HG03066 (cell line): ENCODE data around the gene HSP90B1.

Experiments used
- ATAC-seq: cut with Tn5 transposase; IDR thresholded peaks from one replicate; pipeline ENCODE4 v1.9.1; 2021; ENCODE audit warnings: low read depth; ENCODE audit not compliant: unreplicated experiment

The HSP90B1 gene

DNA sequence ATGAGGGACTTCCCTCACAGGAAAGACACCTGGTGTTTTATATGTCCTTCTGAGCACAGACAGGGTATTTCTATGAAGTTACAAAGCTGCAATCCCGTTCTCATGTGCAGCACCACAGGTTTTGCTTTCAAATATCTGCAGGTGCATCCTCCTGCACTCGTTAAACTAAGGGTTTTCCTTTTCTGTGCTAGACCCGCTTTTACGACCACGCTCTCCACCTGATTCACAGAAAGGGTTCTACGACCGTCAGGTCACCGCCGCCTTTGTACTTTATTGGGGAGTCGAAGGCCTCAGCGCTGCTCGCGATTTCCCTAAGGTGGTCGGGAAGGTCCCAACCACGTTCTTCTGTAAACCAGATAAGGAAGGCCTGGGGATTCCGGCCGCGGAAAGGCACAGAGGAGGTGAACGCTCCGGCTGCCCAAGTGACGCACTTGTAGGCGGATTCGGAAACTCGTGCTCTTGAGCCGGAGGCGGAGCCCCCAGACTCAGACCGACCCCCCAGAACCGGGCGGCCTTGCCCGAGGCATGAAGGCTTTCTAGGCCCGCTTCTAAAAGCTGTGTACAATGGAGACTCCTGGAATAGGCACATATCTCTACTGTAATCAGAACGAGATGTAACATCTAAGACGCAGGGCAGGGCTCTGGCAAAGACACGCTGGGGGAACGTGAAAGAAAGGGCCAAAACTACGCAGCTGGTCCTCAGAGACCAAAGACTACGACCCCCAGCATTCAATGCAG lies 995 bp upstream of the HSP90B1 start:
- ATAC-seq = peak; percentile 24

DNA sequence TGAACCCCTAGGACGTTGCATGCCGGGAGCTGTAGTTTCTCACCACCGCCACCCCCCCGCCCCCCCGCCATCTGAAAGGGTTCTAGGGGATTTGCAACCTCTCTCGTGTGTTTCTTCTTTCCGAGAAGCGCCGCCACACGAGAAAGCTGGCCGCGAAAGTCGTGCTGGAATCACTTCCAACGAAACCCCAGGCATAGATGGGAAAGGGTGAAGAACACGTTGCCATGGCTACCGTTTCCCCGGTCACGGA lies 501 bp upstream of the HSP90B1 start:
- ATAC-seq = no peak

DNA sequence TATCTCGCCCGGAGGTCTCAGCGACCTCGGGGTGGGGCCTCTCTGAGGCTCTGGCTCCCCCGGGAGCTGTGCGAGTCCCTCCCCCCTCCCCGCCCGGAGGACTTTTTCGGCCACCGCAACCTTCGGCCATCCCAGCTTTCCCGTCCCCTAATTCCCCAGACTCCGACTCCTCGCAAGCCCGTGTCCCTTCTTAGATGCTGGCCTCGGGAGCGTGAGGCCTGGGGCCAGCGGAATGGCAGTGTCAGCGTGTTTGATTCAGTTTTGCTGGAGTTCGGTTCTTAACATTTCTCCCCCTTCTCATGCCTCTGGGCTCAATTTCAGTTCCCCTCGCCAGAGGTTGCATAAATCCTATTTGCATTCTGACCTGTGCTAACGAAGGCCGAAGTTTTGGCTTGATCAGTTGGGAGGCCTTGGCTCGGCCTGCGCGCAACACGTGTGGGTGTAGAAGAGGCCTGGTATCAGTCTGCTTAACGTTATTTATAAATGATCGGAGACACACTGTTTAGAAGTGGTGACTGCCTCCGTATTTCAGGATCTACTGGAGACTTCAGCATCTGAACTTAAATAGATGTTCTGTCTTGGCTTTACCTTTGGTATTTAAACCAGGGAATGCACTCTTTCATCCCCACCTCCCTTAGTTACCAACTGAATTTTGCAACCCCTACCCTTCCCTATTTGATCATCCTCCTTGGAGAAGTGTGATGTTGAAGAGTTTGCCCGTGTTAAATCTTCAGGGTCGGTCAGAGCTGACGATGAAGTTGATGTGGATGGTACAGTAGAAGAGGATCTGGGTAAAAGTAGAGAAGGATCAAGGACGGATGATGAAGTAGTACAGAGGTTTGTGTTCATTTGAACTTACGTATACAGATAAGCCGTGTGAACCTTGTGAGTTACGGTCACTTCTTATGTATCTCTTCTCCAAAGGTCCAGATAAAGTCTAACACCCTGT lies 851 bp downstream of the HSP90B1 start:
- ATAC-seq = no peak

DNA sequence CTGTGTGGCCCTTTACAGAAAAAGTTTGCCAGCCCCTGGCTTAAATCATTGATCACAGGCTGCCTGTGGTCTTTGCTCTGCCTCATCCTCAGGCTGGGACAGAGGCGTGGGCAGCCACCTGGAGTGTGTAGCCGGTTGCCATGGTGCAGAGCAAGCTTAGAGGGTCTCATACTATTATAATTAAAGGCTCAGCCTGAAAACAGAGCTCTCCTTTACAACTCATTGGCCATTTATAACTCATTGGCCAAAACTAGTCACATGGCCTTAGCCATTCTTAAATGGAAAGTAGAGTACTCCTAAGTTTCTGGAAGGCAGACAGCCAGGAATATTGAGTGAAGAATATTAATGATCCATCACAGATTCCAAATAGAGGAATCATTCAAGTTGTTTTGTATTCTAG lies 3.0 kb downstream of the HSP90B1 start:
- no peak for ATAC-seq

DNA sequence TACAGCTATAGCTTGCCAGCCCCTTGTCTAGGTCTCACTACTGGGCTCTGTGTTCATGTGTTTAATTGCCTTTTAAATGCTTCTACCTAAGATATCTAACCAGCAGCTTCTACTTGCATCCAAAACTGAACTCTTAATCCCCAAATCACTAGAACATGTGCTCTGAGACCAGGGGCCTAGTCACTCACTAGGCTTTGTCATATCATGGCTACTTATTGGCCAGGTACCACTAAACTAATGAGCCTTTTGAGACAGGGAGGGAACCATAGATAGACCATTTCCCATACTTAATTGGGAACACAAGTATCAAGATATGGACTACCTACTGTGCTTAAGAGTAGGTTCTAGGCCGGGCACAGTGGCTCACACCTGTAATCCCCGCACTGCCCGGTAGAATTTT lies 6.5 kb downstream of the HSP90B1 start:
- no peak for ATAC-seq

DNA sequence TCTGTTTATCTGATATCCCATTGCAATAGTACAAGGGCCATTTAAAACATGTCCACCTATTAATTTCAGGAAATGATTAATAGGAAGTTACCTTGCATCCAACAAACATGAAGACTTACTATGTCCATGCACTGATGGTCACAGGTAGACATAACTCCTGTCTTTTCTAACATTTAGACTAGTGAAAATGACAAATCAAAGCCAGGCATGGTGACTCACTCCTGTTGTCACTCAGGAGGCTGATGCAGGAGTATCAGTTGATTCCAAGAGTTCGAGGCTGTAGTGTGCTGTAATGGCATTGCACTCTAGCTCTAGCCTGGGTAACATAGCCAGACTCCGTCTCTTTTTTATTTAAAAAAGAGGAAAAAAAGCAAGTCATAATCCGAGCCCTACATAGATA lies 14.8 kb downstream of the HSP90B1 start:
- no peak for ATAC-seq

DNA sequence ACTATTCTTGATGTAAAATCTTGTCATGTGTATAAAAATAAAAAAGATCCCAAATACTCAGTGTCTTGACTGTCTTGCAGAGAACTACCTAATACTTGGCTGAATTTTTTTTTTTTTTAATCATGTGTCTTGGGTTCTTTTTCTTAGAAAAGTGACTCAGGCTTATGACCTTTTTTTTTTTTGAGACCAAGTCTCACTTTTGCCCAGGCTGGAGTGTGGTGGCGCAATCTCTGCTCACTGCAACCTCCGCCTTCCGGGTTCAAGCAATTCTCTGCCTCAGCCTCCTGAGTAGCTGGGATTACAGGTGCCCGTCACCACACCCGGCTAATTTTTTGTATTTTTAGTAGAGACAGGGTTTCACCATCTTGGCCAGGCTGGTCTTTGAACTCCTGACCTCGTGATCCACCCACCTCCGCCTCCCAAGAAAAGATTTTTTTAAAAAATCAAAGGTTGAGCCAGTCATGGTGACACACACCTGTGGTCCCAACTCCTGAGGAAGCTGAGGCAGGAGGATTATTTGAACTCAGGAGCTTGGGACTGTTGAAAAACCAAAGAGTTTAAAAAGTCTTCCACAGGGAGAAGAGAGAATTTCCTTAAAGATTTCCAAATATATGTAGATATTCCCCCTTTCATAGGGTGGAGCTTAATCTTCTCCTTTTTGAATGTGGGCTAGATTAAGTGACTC lies 17.8 kb downstream of the HSP90B1 start:
- ATAC-seq = no peak

DNA sequence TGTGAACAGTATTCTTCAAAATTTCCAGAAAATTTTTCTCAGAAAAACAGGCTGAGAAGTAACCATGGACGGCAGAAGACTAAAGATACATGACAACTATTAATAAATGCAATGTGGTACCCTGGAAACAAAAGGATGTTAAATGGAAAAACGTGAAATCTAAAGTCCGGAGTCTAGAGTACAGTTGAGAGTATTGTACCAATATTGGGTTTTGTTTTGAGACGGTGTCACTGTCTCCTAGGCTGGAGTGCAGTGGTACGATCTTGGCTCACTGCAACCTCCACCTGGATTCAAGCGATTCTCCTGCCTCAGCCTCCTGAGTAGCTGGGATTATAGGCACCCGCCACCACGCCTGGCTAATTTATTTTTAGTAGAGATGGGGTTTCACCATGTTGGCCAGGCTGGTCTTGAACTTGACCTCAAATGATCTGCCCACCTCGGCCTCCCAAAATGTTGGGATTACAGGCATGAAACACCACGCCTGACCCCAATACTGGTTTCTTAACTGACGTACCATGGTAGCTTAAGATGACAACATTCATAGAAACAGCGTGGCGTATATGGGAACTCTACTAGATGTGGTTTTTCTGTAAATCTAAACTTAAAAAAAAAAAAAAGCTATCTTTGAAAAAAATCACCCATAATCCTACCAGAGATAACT lies 18.7 kb downstream of the HSP90B1 start:
- ATAC-seq = no peak

DNA sequence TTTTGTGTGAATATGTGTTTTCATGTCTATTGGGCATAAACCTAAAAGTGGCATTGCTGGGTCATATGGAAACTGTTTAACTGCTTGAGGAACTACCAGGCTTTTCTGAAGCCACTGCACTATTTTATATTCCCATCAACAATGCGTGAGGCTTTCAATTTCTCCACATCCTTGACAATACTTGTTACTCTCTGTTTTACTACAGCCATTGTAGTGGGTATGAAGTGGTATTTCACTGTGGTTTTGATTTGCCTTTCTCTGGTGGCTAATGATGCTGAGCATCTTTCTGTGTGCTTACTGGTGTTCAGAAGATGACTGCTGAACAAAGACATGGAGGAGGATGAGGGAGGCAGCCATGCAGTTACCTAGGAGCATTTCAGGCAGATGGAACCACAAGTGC lies 22.3 kb downstream of the HSP90B1 start:
- no peak for ATAC-seq

DNA sequence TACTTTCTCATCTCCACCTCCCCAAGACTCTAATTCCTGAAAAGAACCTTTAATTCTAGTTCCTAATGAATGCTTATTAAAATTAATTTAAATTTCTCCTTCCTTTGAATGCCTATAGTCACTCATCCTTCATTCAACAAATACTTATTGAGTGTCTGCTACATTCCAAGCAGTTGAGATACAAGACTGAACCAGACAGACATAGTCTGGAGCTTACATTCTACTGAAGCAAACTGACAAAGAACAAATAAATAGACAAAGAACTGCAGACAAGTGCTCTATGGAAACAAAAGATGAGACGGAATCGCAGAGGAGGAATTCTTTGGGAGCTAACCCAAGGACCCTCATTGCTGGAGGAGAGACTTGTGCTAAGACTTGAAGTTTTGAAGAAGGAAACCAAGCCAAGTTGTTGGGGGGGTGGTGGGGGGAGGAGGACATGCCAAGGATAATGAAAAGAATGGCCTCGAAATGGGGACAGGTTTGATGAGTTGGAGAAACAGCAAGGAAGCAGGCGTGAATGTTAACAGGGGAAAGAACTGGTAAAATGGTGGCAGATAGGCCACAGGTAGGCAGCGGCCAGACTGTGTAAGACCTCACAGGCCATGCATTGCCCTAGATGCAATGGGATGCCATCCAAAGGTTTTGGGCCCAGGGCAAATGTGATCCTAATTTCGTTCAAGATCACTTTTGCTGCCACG lies 25.8 kb downstream of the HSP90B1 start:
- no peak for ATAC-seq

DNA sequence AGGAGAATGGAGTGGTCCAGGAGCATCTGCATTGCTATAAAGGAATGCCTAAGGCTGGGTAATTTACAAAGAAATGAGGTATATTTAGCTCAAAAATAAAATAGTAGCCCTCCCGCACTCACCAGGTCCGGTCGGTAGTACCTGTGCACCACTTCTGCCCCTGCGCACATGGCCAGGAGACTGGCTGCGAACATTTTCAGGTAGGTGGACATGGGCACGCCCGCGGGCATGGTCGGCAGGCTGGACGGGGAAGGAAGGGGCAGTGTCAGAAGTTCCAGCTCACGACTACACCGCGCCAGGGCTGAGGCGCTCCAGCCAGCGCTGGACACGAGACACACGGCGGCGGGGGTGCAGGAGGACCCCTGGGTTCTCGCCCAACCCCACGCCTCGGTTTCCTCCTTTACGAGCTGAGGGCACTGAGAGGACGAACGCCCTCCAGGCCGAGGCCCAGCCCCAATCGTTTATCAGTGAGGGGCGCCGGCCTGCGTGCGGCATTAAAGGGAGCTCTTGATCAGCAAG lies 26.4 kb downstream of the HSP90B1 start:
- peak; percentile 18 for ATAC-seq

DNA sequence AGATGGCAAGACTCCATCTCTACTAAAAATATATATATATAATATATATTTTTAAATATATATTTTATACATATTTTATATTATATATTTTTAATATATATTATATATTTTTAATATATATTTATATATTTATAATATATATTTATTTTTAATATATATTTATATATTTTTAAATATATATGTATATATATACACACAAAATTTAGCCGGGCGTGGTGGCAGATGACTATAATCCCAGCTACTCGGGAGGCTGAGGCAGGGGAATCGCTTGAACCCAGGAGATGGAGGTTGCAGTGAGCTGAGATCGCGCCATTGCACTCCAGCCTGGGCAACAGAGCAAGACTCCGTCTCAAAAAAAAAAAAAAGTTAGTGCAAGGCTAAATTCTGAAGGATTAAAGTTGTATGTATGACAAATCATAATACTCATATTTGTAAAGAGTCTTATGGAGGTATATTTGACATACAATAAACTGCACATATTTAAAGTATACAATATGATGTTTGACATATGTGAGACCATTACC lies 27.7 kb downstream of the HSP90B1 start:
- no peak for ATAC-seq

DNA sequence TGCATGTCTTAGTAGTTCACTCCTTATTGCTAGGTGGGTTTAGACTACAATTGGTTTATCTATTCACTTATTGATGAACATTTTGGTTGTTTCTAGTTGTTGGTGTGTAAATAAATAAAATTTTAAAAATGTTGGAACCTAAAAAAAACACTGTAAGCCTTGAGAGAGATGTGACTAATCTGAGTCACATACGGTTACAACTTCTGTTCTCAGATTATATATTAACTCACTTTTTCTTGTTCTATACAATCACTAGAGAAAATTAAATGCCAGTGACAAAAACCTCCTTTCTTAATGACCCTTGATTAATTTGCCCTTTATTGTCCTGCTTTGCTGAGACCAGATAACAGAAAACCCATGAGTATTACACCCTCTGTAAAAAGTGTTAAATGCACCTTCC lies 28.4 kb downstream of the HSP90B1 start:
- ATAC-seq = no peak

DNA sequence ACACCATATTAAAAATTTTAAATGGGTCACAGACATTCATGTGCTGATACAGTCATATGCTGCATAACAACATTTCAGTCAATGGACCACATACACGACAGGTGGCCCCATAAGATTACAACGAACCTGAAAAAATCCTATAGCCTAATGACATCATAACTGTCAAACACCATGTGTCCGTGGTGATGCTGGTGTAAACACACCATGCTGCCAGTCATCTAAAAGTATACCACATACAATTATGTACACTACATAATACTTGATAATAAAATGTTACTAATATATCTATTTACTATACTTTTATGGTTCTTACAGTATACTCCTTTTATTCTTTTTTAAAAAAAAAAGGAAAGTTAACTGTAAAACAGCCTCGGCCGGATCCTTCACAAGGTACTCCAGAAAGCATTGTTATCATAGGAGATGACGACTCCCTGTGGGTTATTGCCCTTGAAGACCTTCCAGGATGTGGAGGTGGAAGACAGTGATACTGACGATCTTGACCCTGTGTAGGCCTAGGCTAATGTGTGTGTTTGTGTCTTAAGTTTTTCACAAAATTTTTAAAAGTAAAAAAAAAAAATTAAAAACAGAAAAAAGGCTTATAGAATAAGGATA lies 30.5 kb downstream of the HSP90B1 start:
- no peak for ATAC-seq

DNA sequence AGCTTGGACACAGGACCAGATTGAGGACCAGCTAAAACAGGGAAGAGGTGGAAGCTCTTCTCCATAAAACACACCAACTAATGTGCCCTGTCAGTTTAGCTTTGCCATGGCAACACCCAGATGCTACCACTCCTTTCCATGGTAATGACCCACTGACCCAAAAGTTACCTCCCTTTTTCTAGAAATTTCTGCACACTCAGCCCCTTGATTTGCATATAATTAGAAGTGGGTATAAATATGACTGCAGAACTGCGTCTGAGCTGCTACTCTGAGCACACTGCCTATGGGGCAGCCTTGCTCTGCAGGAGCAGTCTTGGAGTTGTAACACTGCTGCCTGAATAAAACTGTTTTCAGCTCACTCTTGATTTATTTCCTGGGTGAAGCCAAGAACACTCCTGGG lies 32.3 kb downstream of the HSP90B1 start:
- ATAC-seq = no peak

DNA sequence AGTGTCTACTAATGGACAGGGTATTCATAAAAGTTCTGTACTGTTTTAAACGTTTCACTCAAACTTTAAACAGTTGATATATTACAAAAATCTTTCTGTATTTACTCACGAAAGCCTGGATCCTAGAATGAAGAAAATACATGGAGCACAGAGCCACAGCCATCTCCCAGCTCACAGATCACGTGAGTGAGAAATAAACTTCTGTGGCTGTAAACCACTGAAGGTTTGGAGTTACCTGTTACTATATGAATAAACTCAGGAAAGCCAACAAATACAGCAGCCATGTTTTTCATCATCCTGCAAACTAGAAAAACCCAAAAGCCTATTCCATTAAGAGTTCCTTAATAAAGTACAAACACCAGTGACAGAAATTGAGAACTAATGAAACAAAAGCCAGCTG lies 34.6 kb downstream of the HSP90B1 start:
- no peak for ATAC-seq

DNA sequence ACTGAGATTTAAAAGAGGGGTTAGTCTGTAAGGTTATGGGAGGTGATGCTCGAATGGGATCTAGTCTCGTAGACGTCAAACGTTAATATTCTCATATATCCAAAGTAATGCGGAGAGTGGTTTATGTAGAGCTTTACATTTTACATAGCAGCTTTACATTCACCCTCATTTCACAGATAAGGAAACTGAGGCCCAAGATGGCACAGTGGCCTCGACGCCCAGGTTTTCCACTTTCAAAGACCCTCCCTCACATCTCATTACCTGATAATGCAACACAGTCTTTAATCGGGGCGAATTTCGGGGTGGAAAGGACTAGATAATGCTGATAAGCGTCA lies 35.0 kb downstream of the HSP90B1 start:
- no peak for ATAC-seq

DNA sequence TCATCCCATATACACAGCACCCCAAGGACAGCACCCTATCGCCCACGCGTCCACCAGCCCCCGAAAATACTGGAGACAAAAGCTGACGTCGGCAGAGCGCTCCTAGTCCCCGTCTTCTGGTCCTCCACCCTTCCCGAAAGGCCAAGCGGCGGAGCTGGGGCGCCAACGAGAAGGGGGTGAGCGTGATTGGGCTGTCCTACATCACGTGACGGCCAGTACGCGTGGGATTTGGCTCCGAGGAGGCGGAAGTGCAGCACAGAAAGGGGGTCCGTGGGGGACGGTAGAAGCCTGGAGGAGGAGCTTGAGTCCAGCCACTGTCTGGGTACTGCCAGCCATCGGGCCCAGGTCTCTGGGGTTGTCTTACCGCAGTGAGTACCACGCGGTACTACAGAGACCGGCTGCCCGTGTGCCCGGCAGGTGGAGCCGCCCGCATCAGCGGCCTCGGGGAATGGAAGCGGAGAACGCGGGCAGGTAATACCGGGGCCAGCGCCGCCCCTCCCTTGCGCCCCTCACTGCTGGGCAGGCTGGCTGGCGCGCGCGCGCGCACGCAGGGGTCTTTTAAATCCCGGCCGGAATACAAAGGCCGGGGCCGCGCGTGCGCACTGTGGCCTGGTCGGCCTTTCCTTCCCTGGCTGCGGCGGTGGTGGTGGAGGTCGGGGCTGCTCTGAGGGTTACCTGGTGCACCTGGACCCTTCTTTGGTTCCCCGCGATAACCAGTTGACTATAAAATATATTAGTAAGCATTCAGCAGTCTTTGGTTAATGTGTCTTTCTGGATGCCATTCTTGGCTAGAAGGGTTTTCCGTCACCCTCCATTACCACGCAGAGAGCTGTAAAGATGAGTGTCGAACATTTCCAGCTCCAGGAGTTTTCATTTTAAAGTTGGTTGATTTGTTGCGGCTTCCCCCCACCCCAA lies 35.6 kb downstream of the HSP90B1 start, which contains the start of gene TDG:
TDG (plus strand) TSS at position 283 of the 915 bp plus-strand sequence; CDS start at position 449, 166 bp downstream.
- peak; percentile 89 for ATAC-seq

DNA sequence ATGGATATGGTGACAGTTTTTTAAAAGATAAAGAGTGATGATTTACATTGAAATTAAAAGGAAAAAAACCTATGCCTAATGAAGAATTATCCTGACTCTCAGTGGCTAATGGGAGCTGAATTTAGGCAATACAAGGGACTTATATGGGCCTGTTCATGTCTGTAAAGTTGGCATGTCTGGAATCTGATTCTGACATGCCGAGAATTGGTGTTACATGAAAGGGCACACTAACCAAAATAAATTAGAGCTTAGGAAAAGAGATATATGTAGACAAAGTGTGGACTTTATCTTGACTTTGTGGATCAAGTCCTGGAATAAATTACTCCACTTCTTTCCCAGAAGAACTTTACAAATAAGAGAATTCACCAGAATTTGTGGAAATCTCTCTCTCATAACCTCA lies 36.5 kb downstream of the HSP90B1 start:
- no peak for ATAC-seq
